Measurements from ENCODE around the gene ZNF791. TPM values are rescaled to one million over a fixed set of nuclear protein-coding genes. Genes with fewer than 3 reads are reported as not detected.

Gene ZNF791
- total and polyA plus RNA-seq, 2 experiments from 2014 or later = 12.2 to 15.3 TPM

GRCh38 chr19:12596485-12596884 is 14.2 kb upstream of the ZNF791 start:
- Mint-ChIP-seq H3K27me3 (ENCODE audit: insufficient read depth, low read depth, poor library complexity) (no peaks in the 10 kb centered on the region), H3K36me3 (ENCODE audit: low read depth) (peaks cover 10% of the 10 kb centered on the region; the same call in 1 of the 3 replicates), H3K4me1 (no peaks in the 10 kb centered on the region; the same call in 2 of the 3 replicates), H3K9me3 (no peaks in the 10 kb centered on the region), H3K4me3 (peak overlapping the region; percentile 34; the same call in 1 of the 3 replicates), H3K27ac (no peak overlapping the region)
- no peaks in the 10 kb centered on the region for H3K36me3 ChIP-seq (ENCODE audit: insufficient read depth)
- no peak overlapping the region for H2AFZ ChIP-seq
- DNase-seq (ENCODE audit: low spot score) (no peak), ATAC-seq (peak; percentile 83)
- no peak overlapping the region for H3K27ac ChIP-seq (ENCODE audit: low read depth)
- no peaks in the 10 kb centered on the region for H3K4me1 ChIP-seq (ENCODE audit: insufficient read depth)
- H4K20me1 ChIP-seq (replicated peaks; ENCODE audit: insufficient read depth) = no peaks in the 10 kb centered on the region
- H3F3A ChIP-seq (replicated peaks; ENCODE audit: low read depth) = no peaks in the 10 kb centered on the region
- TF ChIP-seq NANOG (IDR thresholded peaks at IDR 0.05; ENCODE audit: borderline replicate concordance) = no peak
- TF ChIP-seq EZH2 (IDR thresholded peaks at IDR 0.05; ENCODE audit: low read depth, unreplicated experiment) = no peak
- no peak for TF ChIP-seq ETS1 (IDR thresholded peaks at IDR 0.05)
- H3K4me2 ChIP-seq = no peak overlapping the region
- H3K79me2 ChIP-seq (replicated peaks; ENCODE audit: insufficient read depth) = no peaks in the 10 kb centered on the region
- no peaks in the 10 kb centered on the region for H3K9me2 ChIP-seq (ENCODE audit: insufficient read depth)
- H3K27me3 ChIP-seq (ENCODE audit: insufficient read depth) = no peaks in the 10 kb centered on the region
- H3K4me3 ChIP-seq = no peak overlapping the region

DNA sequence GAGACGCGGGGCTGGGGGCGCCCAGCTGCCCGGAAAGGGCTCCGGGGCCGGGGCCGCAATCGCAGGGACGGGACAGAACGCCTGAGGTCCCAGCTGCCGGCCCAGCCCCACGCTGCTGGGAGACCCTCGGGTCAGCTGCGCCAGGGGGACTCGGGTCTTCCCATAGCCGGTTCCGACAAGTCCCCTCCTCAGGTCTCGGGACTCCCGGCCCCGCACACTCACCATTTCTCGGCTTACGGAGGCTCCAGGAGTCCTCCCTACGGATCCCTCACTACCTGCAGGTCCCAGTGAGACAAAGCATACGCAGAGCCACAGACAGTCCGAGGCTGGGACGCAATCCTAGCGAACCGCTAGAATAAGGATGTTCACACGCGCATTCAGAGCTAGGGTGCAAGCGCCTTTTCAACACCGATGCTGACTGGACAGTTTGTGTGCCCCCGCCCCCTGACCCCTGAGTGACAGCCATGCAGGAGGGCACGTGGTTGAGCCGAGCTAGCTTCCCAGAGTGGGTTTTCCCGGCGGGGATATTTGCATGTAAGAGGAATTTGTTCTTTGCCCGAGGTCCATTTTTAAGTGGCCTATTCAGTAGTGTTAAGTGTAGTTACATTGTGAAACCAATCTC is 13.7 kb upstream of the ZNF791 start:
- Histone ChIP-seq H2AFZ (no peak overlapping the region; the same call in 1 of the 2 replicates), H3K27me3 (ENCODE audit: insufficient read depth) (no peaks in the 10 kb centered on the region), H3K4me3 (no peak overlapping the region), H3K79me2 (replicated peaks; ENCODE audit: insufficient read depth) (no peaks in the 10 kb centered on the region), H3K4me1 (ENCODE audit: insufficient read depth) (no peaks in the 10 kb centered on the region), H3K4me2 (no peak overlapping the region), H3K9me2 (ENCODE audit: insufficient read depth) (no peaks in the 10 kb centered on the region), H4K20me1 (replicated peaks; ENCODE audit: insufficient read depth) (no peaks in the 10 kb centered on the region), H3F3A (replicated peaks; ENCODE audit: low read depth) (no peaks in the 10 kb centered on the region), H3K36me3 (ENCODE audit: insufficient read depth) (no peaks in the 10 kb centered on the region), H3K27ac (ENCODE audit: low read depth) (no peak overlapping the region)
- Mint-ChIP-seq H3K36me3 (ENCODE audit: low read depth) (peaks cover 13% of the 10 kb centered on the region), H3K4me3 (peak overlapping the region; percentile 38; the same call in 2 of the 3 replicates), H3K27me3 (ENCODE audit: insufficient read depth, low read depth, poor library complexity) (no peaks in the 10 kb centered on the region), H3K4me1 (no peaks in the 10 kb centered on the region; the same call in 2 of the 3 replicates), H3K27ac (no peak overlapping the region), H3K9me3 (no peaks in the 10 kb centered on the region)
- ATAC-seq (peak; percentile 94), DNase-seq (ENCODE audit: low spot score) (peak; percentile 58)
- TF ChIP-seq ZNF331 (CRISPR knock-in tag; IDR thresholded peaks at IDR 0.05; ENCODE audit: low read depth) (no peak), CREB1 (CRISPR knock-in tag; IDR thresholded peaks at IDR 0.05; ENCODE audit: low read depth) (no peak), POLR2AphosphoS5 (IDR thresholded peaks at IDR 0.05; ENCODE audit: low read depth) (no peak), JUNB (IDR thresholded peaks at IDR 0.05; ENCODE audit: unreplicated experiment) (no peak), ZNF462 (CRISPR knock-in tag; IDR thresholded peaks at IDR 0.05) (no peak), EZH2 (IDR thresholded peaks at IDR 0.05; ENCODE audit: low read depth, unreplicated experiment) (no peak), ETS1 (IDR thresholded peaks at IDR 0.05) (no peak)
- TF ChIP-seq, protein P1, sequence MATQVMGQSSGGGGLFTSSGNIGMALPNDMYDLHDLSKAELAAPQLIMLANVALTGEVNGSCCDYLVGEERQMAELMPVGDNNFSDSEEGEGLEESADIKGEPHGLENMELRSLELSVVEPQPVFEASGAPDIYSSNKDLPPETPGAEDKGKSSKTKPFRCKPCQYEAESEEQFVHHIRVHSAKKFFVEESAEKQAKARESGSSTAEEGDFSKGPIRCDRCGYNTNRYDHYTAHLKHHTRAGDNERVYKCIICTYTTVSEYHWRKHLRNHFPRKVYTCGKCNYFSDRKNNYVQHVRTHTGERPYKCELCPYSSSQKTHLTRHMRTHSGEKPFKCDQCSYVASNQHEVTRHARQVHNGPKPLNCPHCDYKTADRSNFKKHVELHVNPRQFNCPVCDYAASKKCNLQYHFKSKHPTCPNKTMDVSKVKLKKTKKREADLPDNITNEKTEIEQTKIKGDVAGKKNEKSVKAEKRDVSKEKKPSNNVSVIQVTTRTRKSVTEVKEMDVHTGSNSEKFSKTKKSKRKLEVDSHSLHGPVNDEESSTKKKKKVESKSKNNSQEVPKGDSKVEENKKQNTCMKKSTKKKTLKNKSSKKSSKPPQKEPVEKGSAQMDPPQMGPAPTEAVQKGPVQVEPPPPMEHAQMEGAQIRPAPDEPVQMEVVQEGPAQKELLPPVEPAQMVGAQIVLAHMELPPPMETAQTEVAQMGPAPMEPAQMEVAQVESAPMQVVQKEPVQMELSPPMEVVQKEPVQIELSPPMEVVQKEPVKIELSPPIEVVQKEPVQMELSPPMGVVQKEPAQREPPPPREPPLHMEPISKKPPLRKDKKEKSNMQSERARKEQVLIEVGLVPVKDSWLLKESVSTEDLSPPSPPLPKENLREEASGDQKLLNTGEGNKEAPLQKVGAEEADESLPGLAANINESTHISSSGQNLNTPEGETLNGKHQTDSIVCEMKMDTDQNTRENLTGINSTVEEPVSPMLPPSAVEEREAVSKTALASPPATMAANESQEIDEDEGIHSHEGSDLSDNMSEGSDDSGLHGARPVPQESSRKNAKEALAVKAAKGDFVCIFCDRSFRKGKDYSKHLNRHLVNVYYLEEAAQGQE (IDR thresholded peaks at IDR 0.05; ENCODE audit: unreplicated experiment) = no peak

Data from GM23338 (cell line).